HCEC 1CT (cell line): ENCODE results near the gene CEP350.

ENCODE experiments used
- DNase-seq: peaks from one replicate; pipeline ENCODE4 v3.0.0-alpha.2; 2017

Gene CEP350

GRCh38 chr1:180070286-180070685 is 115.7 kb downstream of the CEP350 start:
- DNase-seq, result no peak

DNA sequence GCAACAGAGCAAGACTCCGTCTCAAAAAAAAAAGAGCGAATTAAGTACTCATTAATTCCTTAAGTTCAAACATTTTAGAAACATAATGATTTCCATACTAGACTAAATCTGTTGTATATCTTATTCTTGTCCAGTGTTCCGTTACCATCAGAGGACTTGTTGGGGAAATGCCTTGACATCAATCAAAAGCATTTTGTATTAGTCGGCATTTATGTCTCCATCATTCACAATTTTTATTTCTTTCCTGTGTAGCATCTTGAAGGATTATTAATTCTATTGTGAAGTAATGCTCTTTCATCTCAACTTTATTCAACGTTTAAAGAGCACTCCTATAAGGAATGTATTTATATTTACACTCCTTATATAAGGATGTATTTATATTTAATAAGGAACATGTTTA is 117.1 kb downstream of the CEP350 start:
- no peak for DNase-seq

GRCh38 chr1:180080439-180080838 is 125.8 kb downstream of the CEP350 start:
- DNase-seq, result no peak

GRCh38 chr1:180081474-180081873 is 126.9 kb downstream of the CEP350 start:
- DNase-seq, result no peak

- peak; percentile 30 for DNase-seq
These were observed 128.6 kb downstream of the CEP350 start for GRCh38 chr1:180083164-180083563.

DNA sequence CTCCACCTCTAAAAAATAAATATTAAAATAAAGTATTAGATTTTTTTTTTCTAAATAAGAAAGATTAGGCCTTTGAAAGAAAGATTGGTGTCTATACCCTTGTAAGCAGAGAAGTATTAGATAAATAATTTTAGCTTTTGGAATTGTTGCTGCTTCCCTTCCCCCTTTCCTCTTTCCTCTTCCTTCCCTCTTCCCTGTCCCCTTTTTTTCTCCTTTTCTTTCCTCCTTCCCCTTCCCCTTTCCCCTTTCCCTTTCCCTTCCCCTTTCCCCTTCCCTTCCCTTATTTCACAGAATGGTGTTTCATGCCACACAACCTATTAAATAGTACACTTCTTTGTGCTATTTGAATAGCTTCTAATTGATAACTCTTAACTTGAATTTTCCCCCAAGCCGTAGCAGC is 130.3 kb downstream of the CEP350 start:
- no peak for DNase-seq

GRCh38 chr1:180085331-180085730 is 130.7 kb downstream of the CEP350 start:
- DNase-seq, result no peak

DNA sequence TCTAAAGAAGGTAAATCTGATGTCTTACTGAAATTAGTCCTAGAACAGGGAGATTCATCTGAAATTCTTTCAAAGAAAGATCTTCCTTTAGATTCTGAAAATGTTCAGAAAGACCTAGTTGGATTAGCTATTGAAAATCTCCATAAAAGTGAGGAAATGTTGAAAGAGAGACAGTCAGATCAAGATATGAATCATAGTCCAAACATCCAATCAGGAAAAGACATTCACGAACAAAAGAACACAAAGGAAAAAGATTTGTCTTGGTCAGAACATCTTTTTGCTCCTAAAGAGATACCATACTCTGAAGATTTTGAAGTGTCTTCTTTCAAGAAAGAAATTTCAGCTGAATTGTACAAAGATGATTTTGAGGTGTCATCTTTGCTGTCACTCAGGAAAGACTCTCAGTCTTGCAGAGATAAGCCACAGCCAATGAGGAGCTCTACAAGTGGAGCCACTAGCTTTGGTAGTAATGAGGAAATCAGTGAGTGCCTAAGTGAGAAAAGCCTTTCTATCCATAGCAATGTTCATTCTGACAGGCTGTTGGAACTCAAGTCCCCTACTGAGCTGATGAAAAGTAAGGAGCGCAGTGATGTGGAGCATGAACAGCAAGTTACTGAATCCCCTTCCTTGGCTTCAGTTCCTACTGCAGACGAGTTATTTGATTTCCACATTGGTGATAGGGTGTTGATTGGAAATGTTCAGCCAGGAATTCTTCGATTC is 138.5 kb downstream of the CEP350 start:
- DNase-seq, result no peak

- DNase-seq, result no peak
These were observed 140.2 kb downstream of the CEP350 start for GRCh38 chr1:180094705-180095295.

GRCh38 chr1:180096584-180097325 is 142.1 kb downstream of the CEP350 start:
- DNase-seq, result no peak

DNA sequence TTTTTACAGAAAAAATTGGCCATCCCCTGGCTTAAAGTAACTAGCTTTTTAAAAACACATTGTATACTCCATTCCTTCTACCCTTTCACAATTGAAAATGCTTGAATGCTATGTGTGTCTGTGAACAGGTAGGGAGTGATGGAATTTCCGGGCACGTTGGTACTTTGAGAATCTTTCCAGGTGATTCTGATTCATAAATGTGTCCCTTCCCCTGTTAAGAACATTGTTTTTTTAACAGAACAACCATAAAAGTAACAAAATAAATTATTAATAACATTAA is 142.7 kb downstream of the CEP350 start:
- no peak for DNase-seq

- no peak for DNase-seq
These were observed 146.8 kb downstream of the CEP350 start for GRCh38 chr1:180101411-180101810.

- no peak for DNase-seq
These were observed 149.2 kb downstream of the CEP350 start for GRCh38 chr1:180103819-180104218.

GRCh38 chr1:180112091-180112490 is 157.5 kb downstream of the CEP350 start:
- DNase-seq, result no peak

DNA sequence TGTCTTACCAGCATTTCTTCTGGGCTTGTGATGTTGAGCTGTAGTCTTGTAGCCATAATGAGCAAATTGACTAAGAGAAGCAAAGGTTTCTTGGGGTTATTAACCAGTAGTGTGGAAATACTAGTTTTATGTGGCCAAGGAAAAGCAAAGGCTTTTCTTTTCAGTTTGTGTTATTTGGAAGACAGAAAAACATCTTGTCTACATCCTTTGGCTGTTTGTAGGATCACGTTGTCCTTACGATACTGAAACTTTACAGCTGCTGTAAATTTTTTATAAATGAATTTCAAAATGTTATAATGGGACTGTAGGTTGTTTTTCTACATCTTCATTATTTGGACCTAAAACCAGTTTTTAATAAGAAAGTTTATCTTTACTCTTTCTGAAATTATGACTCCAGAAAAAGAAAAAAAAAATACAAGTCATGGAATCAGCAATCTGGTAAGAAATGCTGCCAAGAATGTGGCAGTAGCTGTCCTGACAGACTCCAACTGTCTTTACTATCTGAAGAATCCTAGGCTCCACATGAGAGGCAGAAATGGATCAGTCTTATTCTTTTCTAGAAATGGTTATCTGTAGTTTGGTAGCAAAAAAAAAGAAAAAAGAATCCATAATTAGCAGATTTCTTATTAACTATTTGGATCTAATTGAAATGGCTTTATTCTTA is 158.5 kb downstream of the CEP350 start:
- peak; percentile 28 for DNase-seq

GRCh38 chr1:180114396-180114945 is 159.9 kb downstream of the CEP350 start:
- DNase-seq, result no peak

- DNase-seq, result peak; percentile 22
These were observed 162.6 kb downstream of the CEP350 start for GRCh38 chr1:180116964-180117763.

DNA sequence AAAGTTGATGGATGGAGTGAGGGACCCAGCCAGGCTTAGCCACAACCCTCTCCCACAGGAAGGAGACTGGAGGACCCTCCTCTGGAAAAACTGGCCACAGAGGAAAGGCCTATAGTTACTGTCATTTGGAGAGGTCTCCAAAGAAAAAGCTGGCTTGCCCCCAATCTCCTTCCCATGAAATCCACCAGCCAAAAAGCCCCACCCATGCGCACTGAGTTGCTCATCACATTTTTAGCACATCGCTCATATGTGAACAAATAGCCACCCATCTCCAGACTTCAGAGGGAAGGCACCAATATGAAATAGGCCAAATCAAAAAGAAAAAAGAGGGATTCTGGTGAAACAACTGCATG is 163.1 kb downstream of the CEP350 start:
- DNase-seq, result peak; percentile 75

DNA sequence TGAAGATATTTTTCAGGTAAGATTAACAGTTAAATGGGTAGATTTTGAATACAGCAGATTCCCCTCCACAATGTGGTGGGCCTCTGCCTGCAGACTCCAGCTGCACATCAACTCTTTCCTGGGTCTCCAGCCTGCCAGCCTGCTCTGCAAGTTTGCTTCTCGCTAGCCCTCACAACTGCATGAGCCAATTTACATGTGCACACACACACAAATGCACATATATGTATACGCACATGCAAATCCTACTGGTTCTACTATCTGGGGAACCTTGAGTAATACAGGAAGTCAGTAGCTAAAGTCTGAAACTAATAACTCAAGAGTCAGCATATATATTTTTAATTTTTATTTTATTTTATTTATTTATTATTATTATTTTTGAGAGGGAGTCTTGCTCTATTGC is 165.2 kb downstream of the CEP350 start:
- no peak for DNase-seq

GRCh38 chr1:180123463-180123936 is 168.9 kb downstream of the CEP350 start:
- DNase-seq, result peak; percentile 79

GRCh38 chr1:180130651-180131050 is 176.0 kb downstream of the CEP350 start:
- DNase-seq, result no peak

DNA sequence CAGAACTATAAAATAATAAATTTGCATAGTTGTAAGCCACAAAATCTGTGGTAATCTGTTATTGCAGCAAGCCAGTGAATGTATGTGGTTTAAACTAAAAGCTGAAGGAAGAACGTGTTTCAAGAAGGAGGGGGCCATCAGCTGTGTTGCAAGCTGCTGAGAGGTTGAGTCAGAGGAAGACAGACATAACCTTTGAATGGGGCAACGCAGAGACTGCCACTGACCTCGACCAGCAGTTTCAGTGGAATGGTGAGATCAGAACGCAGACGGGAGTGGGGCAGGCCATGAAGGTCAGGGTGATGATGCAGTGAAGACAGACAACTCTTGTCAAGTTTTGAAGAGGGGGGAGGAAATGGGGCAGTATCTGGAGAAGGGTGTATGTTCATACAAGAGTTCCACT is 176.9 kb downstream of the CEP350 start:
- DNase-seq, result peak; percentile 98

DNA sequence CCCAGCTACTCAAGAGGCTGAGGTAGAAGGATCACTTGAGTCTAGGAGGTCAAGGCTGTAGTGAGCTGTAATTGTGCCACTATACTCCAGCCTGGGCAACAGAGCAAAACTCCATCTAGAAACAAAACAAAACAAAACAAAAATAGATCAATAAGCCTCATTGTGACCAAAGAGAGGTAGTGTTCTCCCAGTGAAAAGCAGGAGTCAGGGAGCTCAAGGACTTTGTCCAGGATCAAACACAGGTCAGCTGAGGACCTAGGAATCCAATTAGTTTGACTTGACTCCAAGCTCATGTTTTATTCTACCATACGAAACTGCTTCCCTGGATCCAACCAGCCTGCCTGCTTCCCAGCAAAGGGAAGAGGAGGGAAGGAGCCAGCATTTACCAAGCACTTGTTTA is 178.6 kb downstream of the CEP350 start:
- DNase-seq, result no peak
